Sigmoid colon (tissue), 7 donors: Measurements from ENCODE around the gene CLSTN2. TPM values are rescaled to one million over a fixed set of nuclear protein-coding genes. Genes with fewer than 3 reads are reported as not detected.

Experiments used
- DNase-seq: peaks from one replicate; pipeline ENCODE4 v3.0.0-alpha.2; 2019
- H3K27ac ChIP-seq, 4 donors: fragments of 200-600 bp; sonication (generic); one replicate each; pipeline ENCODE4 v1.5.1; 2016 to 2019; ENCODE audit warnings: mild to moderate bottlenecking in 1 of 4
- H3K27me3 ChIP-seq, 3 donors: fragments of 200-600 bp; sonication (generic); one replicate each; pipeline ENCODE4 v1.5.1; 2019; ENCODE audit warnings: mild to moderate bottlenecking in 1 of 3
- H3K36me3 ChIP-seq, 4 donors: fragments of 200-600 bp; sonication (generic); one replicate each; pipeline ENCODE4 v1.5.1; 2016 to 2019
- H3K4me1 ChIP-seq, 4 donors: fragments of 200-600 bp; sonication (generic); one replicate each; pipeline ENCODE4 v1.5.1; 2017 to 2019
- H3K4me3 ChIP-seq, 4 donors: fragments of 200-600 bp; sonication (generic); one replicate each; pipeline ENCODE4 v1.5.1; 2017 to 2019; ENCODE audit warnings: mild to moderate bottlenecking in 2 of 4, moderate library complexity in 1 of 4
- H3K9me3 ChIP-seq, 4 donors: fragments of 200-600 bp in 3 of 4; sonication (generic) in 3 of 4; one replicate each; pipeline versions ENCODE4 v1.5.1 to v1.6.1; 2013 to 2019
- EP300 ChIP-seq, 4 donors: sonication (generic); formaldehyde crosslinking; IDR thresholded peaks; one replicate each; pipeline ENCODE4 v1.6.1; 2017; ENCODE audit warnings: antibody characterized with exemption in 4 of 4
- POLR2A ChIP-seq, 2 donors: fragments of 450-650 bp; IDR thresholded peaks; one replicate each; pipeline ENCODE4 v1.6.1; 2016; ENCODE audit warnings: antibody characterized with exemption in 2 of 2, mild to moderate bottlenecking in 2 of 2, moderate library complexity in 2 of 2
- POLR2AphosphoS5 ChIP-seq, 4 donors: sonication (generic); formaldehyde crosslinking; IDR thresholded peaks; one replicate each; pipeline ENCODE4 v1.6.1; 2017; ENCODE audit warnings: antibody characterized with exemption in 4 of 4
- WGBS, 2 donors: extraction: QIAGEN DNeasy Blood & Tissue Kit; methylation state at CpG; one replicate each; pipeline ENCODE4 v1.1.7; 2013; 5-methylcytosine and 5-hydroxymethylcytosine counted together
- intact Hi-C: fragments of 100-400 bp; cut with DNase I; formaldehyde crosslinking; loops from one replicate; pipeline ENCODE4 v1.15.1; 2023
- polyA plus RNA-seq, 3 donors: library from polyadenylated mRNA; stranded (reverse); fragments of 200-250 nt; gene quantifications; one replicate each; pipeline ENCODE4 v1.2.3, GENCODE V29; 2013
- total RNA-seq, 4 donors: library from RNA; depleted of rRNA; stranded (reverse); fragments of >200 nt; gene quantifications; one replicate each; pipeline ENCODE4 v1.1.0, GENCODE V29; 2016
- TF ChIP-seq, protein P1 (sequence below), 4 experiments: fragments of 450-650 bp in 3 of 4; fragments of 200-600 bp in 1 of 4; IDR thresholded peaks; one replicate each; pipeline ENCODE4 v1.5.1; 2016 to 2019; ENCODE audit warnings: antibody characterized with exemption in 4 of 4, mild to moderate bottlenecking in 3 of 4, moderate library complexity in 2 of 4
- donor health status: healthy with polysubstance abuse.
- donor health status: Bipolar disorder and iron deficiency.
- donor health status: healthy.

Gene CLSTN2
- total and polyA plus RNA-seq, 7 donors: 0.23 to 8.3 (median 2.7) TPM

DNA sequence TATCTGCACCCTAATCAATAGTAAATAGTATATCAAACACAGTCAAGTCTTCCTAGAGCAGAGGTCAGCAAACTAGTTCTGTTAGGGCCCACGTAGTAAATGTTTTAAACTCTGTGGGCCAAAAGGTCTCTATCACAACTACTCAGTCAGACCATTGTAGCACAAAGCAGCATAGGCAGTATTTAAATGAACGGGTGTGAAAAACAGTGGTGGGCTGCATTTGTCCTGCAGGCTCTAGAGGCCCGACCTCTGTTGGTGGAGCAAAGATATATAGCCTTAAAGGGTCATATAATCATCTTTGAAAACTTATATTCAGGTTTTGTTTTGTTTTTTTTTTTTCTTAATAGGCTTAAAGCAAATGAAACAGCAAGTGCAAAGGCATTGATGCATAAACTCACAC is 416.5 kb downstream of the CLSTN2 start:
- Histone ChIP-seq H3K27ac (no peak overlapping the region), H3K4me1 (no peaks in the 10 kb centered on the region), H3K4me3 (no peak overlapping the region), H3K36me3 (no peaks in the 10 kb centered on the region), H3K27me3 (no peaks in the 10 kb centered on the region), H3K9me3 (no peaks in the 10 kb centered on the region)
- whole genome bisulfite sequencing, 2 donors: 55 to 70% methylated on average over 3 of the region's 3 CpGs
- intact Hi-C loops: no loop called here
- DNase-seq: no peak
- no peak for TF ChIP-seq EP300 (IDR thresholded peaks at IDR 0.05)
- TF ChIP-seq, protein P1, sequence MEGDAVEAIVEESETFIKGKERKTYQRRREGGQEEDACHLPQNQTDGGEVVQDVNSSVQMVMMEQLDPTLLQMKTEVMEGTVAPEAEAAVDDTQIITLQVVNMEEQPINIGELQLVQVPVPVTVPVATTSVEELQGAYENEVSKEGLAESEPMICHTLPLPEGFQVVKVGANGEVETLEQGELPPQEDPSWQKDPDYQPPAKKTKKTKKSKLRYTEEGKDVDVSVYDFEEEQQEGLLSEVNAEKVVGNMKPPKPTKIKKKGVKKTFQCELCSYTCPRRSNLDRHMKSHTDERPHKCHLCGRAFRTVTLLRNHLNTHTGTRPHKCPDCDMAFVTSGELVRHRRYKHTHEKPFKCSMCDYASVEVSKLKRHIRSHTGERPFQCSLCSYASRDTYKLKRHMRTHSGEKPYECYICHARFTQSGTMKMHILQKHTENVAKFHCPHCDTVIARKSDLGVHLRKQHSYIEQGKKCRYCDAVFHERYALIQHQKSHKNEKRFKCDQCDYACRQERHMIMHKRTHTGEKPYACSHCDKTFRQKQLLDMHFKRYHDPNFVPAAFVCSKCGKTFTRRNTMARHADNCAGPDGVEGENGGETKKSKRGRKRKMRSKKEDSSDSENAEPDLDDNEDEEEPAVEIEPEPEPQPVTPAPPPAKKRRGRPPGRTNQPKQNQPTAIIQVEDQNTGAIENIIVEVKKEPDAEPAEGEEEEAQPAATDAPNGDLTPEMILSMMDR (IDR thresholded peaks at IDR 0.05): no peak
- no peak for TF ChIP-seq POLR2AphosphoS5 (IDR thresholded peaks at IDR 0.05)
- TF ChIP-seq POLR2A (IDR thresholded peaks at IDR 0.05): no peak

- TF ChIP-seq, protein P1 (IDR thresholded peaks at IDR 0.05): no peak
- TF ChIP-seq EP300 (IDR thresholded peaks at IDR 0.05) (no peak), POLR2AphosphoS5 (IDR thresholded peaks at IDR 0.05) (no peak), POLR2A (IDR thresholded peaks at IDR 0.05) (no peak)
- Histone ChIP-seq H3K27me3 (no peaks in the 10 kb centered on the region), H3K4me1 (no peaks in the 10 kb centered on the region), H3K4me3 (no peak overlapping the region), H3K9me3 (no peaks in the 10 kb centered on the region), H3K27ac (no peak overlapping the region), H3K36me3 (no peaks in the 10 kb centered on the region)
- intact Hi-C loops: no loop called here
- WGBS, 2 donors: 81 to 84% methylated on average over 3 of the region's 3 CpGs
- DNase-seq: no peak
Measured at GRCh38 chr3:140355481-140355880, 420.5 kb downstream of the CLSTN2 start.

- Histone ChIP-seq H3K36me3 (no peaks in the 10 kb centered on the region), H3K4me1 (no peaks in the 10 kb centered on the region), H3K27me3 (no peaks in the 10 kb centered on the region), H3K4me3 (no peak overlapping the region), H3K9me3 (no peaks in the 10 kb centered on the region), H3K27ac (no peak overlapping the region)
- 77 to 86% methylated on average over 3 of the region's 3 CpGs for WGBS, 2 donors
- no peak for TF ChIP-seq POLR2A (IDR thresholded peaks at IDR 0.05)
- TF ChIP-seq, protein P1 (IDR thresholded peaks at IDR 0.05): no peak
- intact Hi-C loops: no loop called here
- no peak for DNase-seq
Measured at GRCh38 chr3:140358686-140359085, 423.7 kb downstream of the CLSTN2 start.

DNA sequence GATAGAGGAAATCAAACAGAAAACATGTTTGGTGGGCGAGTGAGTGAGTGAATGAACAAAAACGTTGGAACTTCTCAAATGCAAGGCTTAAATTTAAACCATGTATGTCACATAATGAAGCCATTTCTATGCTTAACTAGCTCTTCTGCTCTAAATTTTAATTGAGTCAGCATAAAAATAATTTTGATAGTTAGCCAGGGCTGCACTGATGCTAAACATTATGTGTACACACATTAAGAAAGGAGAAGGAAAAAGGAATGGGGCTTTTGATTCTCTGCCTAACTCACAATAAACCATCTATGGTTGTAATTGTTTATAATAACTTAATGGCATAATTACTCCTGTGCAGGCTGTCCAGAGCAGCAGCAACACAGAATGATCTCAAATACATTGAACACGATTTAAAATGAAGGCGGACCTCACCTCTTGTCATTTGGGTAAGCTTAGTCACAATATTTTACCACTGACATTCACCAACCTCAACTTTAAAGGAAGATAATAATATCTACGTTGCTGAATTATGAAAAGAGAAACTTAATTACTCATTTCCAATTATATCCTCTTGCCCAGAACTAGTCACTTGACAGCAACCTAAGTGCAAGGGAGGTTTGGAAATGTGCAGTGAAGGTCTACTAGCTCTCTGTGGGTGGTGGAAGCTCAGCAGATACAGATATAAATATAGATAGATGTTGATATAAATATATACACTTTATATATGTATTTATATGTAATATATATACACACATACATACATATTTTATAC is 424.4 kb downstream of the CLSTN2 start:
- no peak for TF ChIP-seq EP300 (IDR thresholded peaks at IDR 0.05)
- 73 to 76% methylated on average over 5 of the region's 5 CpGs for WGBS, 2 donors
- Histone ChIP-seq H3K27ac (no peak overlapping the region), H3K9me3 (no peaks in the 10 kb centered on the region), H3K4me3 (no peak overlapping the region), H3K4me1 (no peaks in the 10 kb centered on the region), H3K27me3 (no peaks in the 10 kb centered on the region), H3K36me3 (no peaks in the 10 kb centered on the region)
- no peak for DNase-seq
- intact Hi-C loops: no loop called here

- H3K36me3 ChIP-seq: no peaks in the 10 kb centered on the region
- no peaks in the 10 kb centered on the region for H3K4me1 ChIP-seq
- intact Hi-C loops: no loop called here
- H3K4me3 ChIP-seq: no peak overlapping the region
- no peaks in the 10 kb centered on the region for H3K27me3 ChIP-seq
- WGBS, 2 donors: 64 to 80% methylated on average over 1 of the region's 1 CpG
- no peaks in the 10 kb centered on the region for H3K9me3 ChIP-seq
- H3K27ac ChIP-seq: no peak overlapping the region
- TF ChIP-seq, protein P1 (IDR thresholded peaks at IDR 0.05): no peak
- TF ChIP-seq EP300 (IDR thresholded peaks at IDR 0.05): no peak
- DNase-seq: no peak
Measured at GRCh38 chr3:140360332-140360731, 425.3 kb downstream of the CLSTN2 start.
